IMR-90 (cell line): ENCODE measurements around the gene CSKMT. TPM values are rescaled to one million over a fixed set of nuclear protein-coding genes. Genes with fewer than 3 reads are reported as not detected.

Experiments
- ATAC-seq: fragments of 200-7000 bp; cut with Tn5 transposase; 2 replicates; pipeline ENCODE4 v1.9.1; 2020; ENCODE audit warnings: low read depth, mild to moderate bottlenecking, moderate library complexity
- BruUV-seq: library from RNA; stranded (reverse); fragments of 400-500 nt; replicated peaks from 2 replicates; lab custom pipeline; 2021; lab: Mats Ljungman, UMichigan
- CTCF ChIA-PET: fragments of 300-600 bp; formaldehyde crosslinking; extraction: SDS; loops from one replicate; lab custom pipeline; 2021; ENCODE audit warnings: antibody characterized with exemption; lab: Yijun Ruan, JAX
- POLR2A ChIA-PET: fragments of 300-600 bp; sonication (Branson Sonifier 250); formaldehyde crosslinking; loops from one replicate; lab custom pipeline; 2022; ENCODE audit warnings: antibody characterized with exemption; ENCODE audit not compliant: unreplicated experiment; lab: Charles Lee
- DNase-seq: peaks from one replicate; pipeline ENCODE4 v3.0.0; 2013
- H2AFZ ChIP-seq: replicated peaks from 2 replicates; pipeline ENCODE3; 2013; ENCODE audit warnings: low read length, mild to moderate bottlenecking; ENCODE audit not compliant: poor library complexity
- H2AK5ac ChIP-seq: 2 replicates; pipeline ENCODE4 v1.6.1; 2013; ENCODE audit warnings: low read depth, low read length, inconsistent platforms
- H2AK9ac ChIP-seq: replicated peaks from 2 replicates; pipeline ENCODE3; 2013; ENCODE audit warnings: mild to moderate bottlenecking, low read depth, low read length, moderate library complexity; ENCODE audit not compliant: poor library complexity
- H2BK120ac ChIP-seq: 2 replicates; pipeline ENCODE4 v1.6.1; 2013; ENCODE audit warnings: low read depth, low read length, inconsistent platforms
- H2BK15ac ChIP-seq: 3 replicates; pipeline ENCODE4 v1.6.1; 2013; ENCODE audit warnings: low read depth, low read length, inconsistent platforms
- H2BK20ac ChIP-seq: 2 replicates; pipeline ENCODE4 v1.6.1; 2013; ENCODE audit warnings: low read depth, mild to moderate bottlenecking, inconsistent platforms, low read length, moderate library complexity
- H2BK5ac ChIP-seq: 2 replicates; pipeline ENCODE4 v1.6.1; 2013; ENCODE audit warnings: mild to moderate bottlenecking, low read depth, low read length, inconsistent platforms; ENCODE audit not compliant: poor library complexity, severe bottlenecking
- H3K14ac ChIP-seq: replicated peaks from 2 replicates; pipeline ENCODE4 v1.6.1; 2013; ENCODE audit warnings: low read depth, low read length, inconsistent platforms
- H3K18ac ChIP-seq: 2 replicates; pipeline ENCODE4 v1.6.1; 2013; ENCODE audit warnings: low read depth, low read length, control low read depth
- H3K23ac ChIP-seq: 2 replicates; pipeline ENCODE4 v1.6.1; 2013; ENCODE audit warnings: low read depth, low read length, inconsistent platforms
- H3K27ac ChIP-seq: 2 replicates; pipeline ENCODE4 v1.5.1; 2013; ENCODE audit warnings: mild to moderate bottlenecking, control low read depth, low read length; ENCODE audit not compliant: insufficient read depth
- H3K27me3 ChIP-seq: 2 replicates; pipeline ENCODE4 v1.6.1; 2013; ENCODE audit warnings: low read length; ENCODE audit not compliant: control insufficient read depth, insufficient read depth
- H3K36me3 ChIP-seq: 2 replicates; pipeline ENCODE4 v1.6.1; 2013; ENCODE audit warnings: low read length, mixed read lengths; ENCODE audit not compliant: control insufficient read depth, insufficient read depth
- H3K4ac ChIP-seq: 2 replicates; pipeline ENCODE4 v1.6.1; 2013; ENCODE audit warnings: low read depth, low read length, inconsistent platforms
- H3K4me1 ChIP-seq: 2 replicates; pipeline ENCODE4 v1.6.1; 2013; ENCODE audit warnings: low read length, mixed read lengths; ENCODE audit not compliant: control insufficient read depth, insufficient read depth
- H3K4me2 ChIP-seq: 2 replicates; pipeline ENCODE4 v1.6.1; 2013; ENCODE audit warnings: low read depth, mild to moderate bottlenecking, control low read depth, low read length, moderate library complexity
- H3K4me3 ChIP-seq: 2 replicates; pipeline ENCODE4 v1.5.1; 2013; ENCODE audit warnings: low read depth, mild to moderate bottlenecking, control low read depth, low read length, moderate library complexity; ENCODE audit not compliant: insufficient read depth
- H3K56ac ChIP-seq: 2 replicates; pipeline ENCODE4 v1.6.1; 2013; ENCODE audit warnings: low read length, inconsistent platforms; ENCODE audit not compliant: insufficient read depth; ENCODE audit errors: extremely low read depth
- H3K79me1 ChIP-seq, 2 experiments: 2 replicates each; pipeline ENCODE4 v1.6.1; 2013; ENCODE audit warnings: low read length in 2 of 2, inconsistent platforms in 1 of 2, low read depth in 1 of 2
- H3K9ac ChIP-seq: 2 replicates; pipeline ENCODE4 v1.6.1; 2013; ENCODE audit warnings: low read depth, low read length, control low read depth
- H3K9me1 ChIP-seq: 2 replicates; pipeline ENCODE4 v1.6.1; 2013; ENCODE audit warnings: low read length, inconsistent platforms; ENCODE audit not compliant: insufficient read depth
- H3K9me3 ChIP-seq: 2 replicates; pipeline ENCODE4 v1.6.1; 2013; ENCODE audit warnings: low read length; ENCODE audit not compliant: control insufficient read depth, insufficient read depth
- H4K20me1 ChIP-seq: 2 replicates; pipeline ENCODE4 v1.6.1; 2013; ENCODE audit warnings: low read length, inconsistent platforms; ENCODE audit not compliant: insufficient read depth
- H4K5ac ChIP-seq: 2 replicates; pipeline ENCODE4 v1.6.1; 2013; ENCODE audit warnings: mild to moderate bottlenecking, low read depth, low read length, control low read depth
- H4K8ac ChIP-seq, 2 experiments: 2 replicates each; pipeline ENCODE4 v1.6.1; 2013; ENCODE audit warnings: low read depth in 2 of 2, low read length in 2 of 2, control low read depth in 1 of 2, inconsistent platforms in 1 of 2
- H4K91ac ChIP-seq: 2 replicates; pipeline ENCODE4 v1.6.1; 2013; ENCODE audit warnings: low read depth, low read length, inconsistent platforms; ENCODE audit not compliant: insufficient read depth
- BHLHE40 ChIP-seq: fragments of 150-350 bp; IDR thresholded peaks from 2 replicates; pipeline ENCODE4 v1.6.1; 2016; ENCODE audit warnings: mild to moderate bottlenecking, low read depth, low read length
- CEBPB ChIP-seq: IDR thresholded peaks from 2 replicates; pipeline ENCODE4 v1.6.1; 2012; ENCODE audit warnings: low read depth, low read length, improper control_type of control experiment
- CHD1 ChIP-seq: IDR thresholded peaks from 2 replicates; pipeline ENCODE4 v1.6.1; 2012; ENCODE audit warnings: low read depth, low read length, improper control_type of control experiment
- CTCF ChIP-seq: conservative IDR thresholded peaks from 2 replicates; pipeline ENCODE4 v1.5.1; 2012; ENCODE audit warnings: mild to moderate bottlenecking, low read depth, low read length, improper control_type of control experiment
- ELK1 ChIP-seq: fragments of 150-350 bp; IDR thresholded peaks from 2 replicates; pipeline ENCODE4 v1.6.1; 2016; ENCODE audit warnings: low read depth, mild to moderate bottlenecking, low read length, moderate library complexity, borderline replicate concordance
- FOS ChIP-seq: fragments of 150-350 bp; IDR thresholded peaks from 2 replicates; pipeline ENCODE4 v1.6.1; 2016; ENCODE audit warnings: low read depth, low read length
- NFE2L2 ChIP-seq: fragments of 150-350 bp; IDR thresholded peaks from 2 replicates; pipeline ENCODE4 v1.6.1; 2016; ENCODE audit warnings: low read depth, mild to moderate bottlenecking, low read length
- POLR2A ChIP-seq: IDR thresholded peaks from 2 replicates; pipeline ENCODE4 v1.6.1; 2012; ENCODE audit warnings: mild to moderate bottlenecking, low read depth, low read length
- RAD21 ChIP-seq: IDR thresholded peaks from 2 replicates; pipeline ENCODE4 v1.6.1; 2012; ENCODE audit warnings: low read length, improper control_type of control experiment
- RCOR1 ChIP-seq: IDR thresholded peaks from 2 replicates; pipeline ENCODE4 v1.6.1; 2012; ENCODE audit warnings: mild to moderate bottlenecking, low read length, improper control_type of control experiment; ENCODE audit not compliant: insufficient replicate concordance
- SMC3 ChIP-seq: fragments of 150-350 bp; IDR thresholded peaks from 2 replicates; pipeline ENCODE4 v1.6.1; 2016; ENCODE audit warnings: low read depth, mild to moderate bottlenecking, antibody characterized with exemption, low read length, moderate library complexity
- USF2 ChIP-seq: fragments of 150-350 bp; IDR thresholded peaks from 2 replicates; pipeline ENCODE4 v1.6.1; 2017; ENCODE audit warnings: mild to moderate bottlenecking, antibody characterized with exemption, low read length, low read depth
- WGBS, 2 experiments: methylation state at CpG; one replicate each; pipeline versions ENCODE4 v1.1.5 to v1.1.7; 2013; ENCODE audit warnings: missing lambda C conversion rate in 2 of 2; ENCODE audit not compliant: insufficient read length in 1 of 2; ENCODE audit errors: extremely low coverage in 2 of 2; 5-methylcytosine and 5-hydroxymethylcytosine counted together
- dilution Hi-C: fragments of 300-500 bp; cut with HindIII; formaldehyde crosslinking; loops from one replicate; pipeline ENCODE4 v1.14.3; 2018; ENCODE audit warnings: low sequenced_read_pairs; ENCODE audit not compliant: unreplicated experiment
- in situ Hi-C: fragments of 300-500 bp; cut with MboI; formaldehyde crosslinking; loops from 3 replicates; pipeline ENCODE4 v1.14.3; 2019; ENCODE audit warnings: low sequenced_read_pairs, inconsistent platforms, mixed read lengths
- intact Hi-C: fragments of 100-400 bp; cut with micrococcal nuclease; formaldehyde crosslinking; loops from 2 replicates; pipeline ENCODE4 v1.10.0; 2022
- polyA plus RNA-seq, 3 experiments: library from polyadenylated mRNA; depleted of rRNA; stranded (reverse); fragments of >200 nt; gene quantifications; 2 replicates each; pipeline ENCODE4 v1.2.3, GENCODE V29; 2012; ENCODE audit warnings: low replicate concordance in 1 of 3
- total RNA-seq: library from RNA; depleted of rRNA; stranded (reverse); fragments of >200 nt; gene quantifications from 2 replicates; pipeline ENCODE4 v1.2.3, GENCODE V29; 2012

The CSKMT gene
- total and polyA plus RNA-seq, 2 of the 4 experiments (the other 2 are of a cell fraction), result 5.3 to 7.9 TPM

GRCh38 chr11:62632492-62632891 lies 32.6 kb upstream of the CSKMT start:
- ATAC-seq (no peak), DNase-seq (no peak)
- Histone ChIP-seq H3K9me1 (peaks cover 5% of the 10 kb centered on the region; the same call in 1 of the 2 replicates), H3K4ac (no peak overlapping the region), H3K14ac (no peak overlapping the region), H3K79me1 (peaks cover 30 to 41% of the 10 kb centered on the region in 2 experiments), H2BK120ac (no peak overlapping the region), H2AK9ac (no peak overlapping the region), H4K5ac (no peak overlapping the region), H3K23ac (no peak overlapping the region), H2BK20ac (no peak overlapping the region), H2AK5ac (no peak overlapping the region), H3K18ac (no peak overlapping the region), H3K36me3 (peaks cover 72% of the 10 kb centered on the region), H4K20me1 (no peaks in the 10 kb centered on the region; the same call in 1 of the 2 replicates), H4K8ac (no peak overlapping the region), H3K27ac (no peak overlapping the region), H2AFZ (no peak overlapping the region), H3K4me3 (no peak overlapping the region), H3K9me3 (no peaks in the 10 kb centered on the region), H3K4me1 (no peaks in the 10 kb centered on the region), H3K27me3 (no peaks in the 10 kb centered on the region), H4K91ac (no peak overlapping the region), H3K56ac (no peak overlapping the region), H3K4me2 (no peak overlapping the region), H2BK15ac (no peak overlapping the region), H2BK5ac (no peak overlapping the region), H3K9ac (no peak overlapping the region)
- no TSS peak for BruUV-seq
- dilution Hi-C loops (no loop called here), intact Hi-C loops (no loop called here), in situ Hi-C loops (no loop called here)
- 96% methylated on average over 5 of the region's 6 CpGs; no CpG with 5 or more reads in 1 of the 2 experiments for WGBS, 2 experiments
- ChIA-PET CTCF (no interaction called here), POLR2A (no interaction called here)
- TF ChIP-seq USF2 (no peak), BHLHE40 (no peak), SMC3 (no peak), RCOR1 (no peak), RAD21 (no peak), CEBPB (no peak), FOS (no peak), CHD1 (no peak), CTCF (no peak), NFE2L2 (no peak), ELK1 (no peak), POLR2A (no peak)
